PC-3 (cell line): ENCODE results near the gene TADA2A. TPM values are rescaled to one million over a fixed set of nuclear protein-coding genes. Genes with fewer than 3 reads are reported as not detected.

Experiments used
- ATAC-seq: fragments of 200-7000 bp; cut with Tn5 transposase; 2 replicates; pipeline ENCODE4 v1.9.1; 2020; ENCODE audit warnings: mild to moderate bottlenecking, moderate library complexity
- BruUV-seq: library from RNA; stranded (reverse); fragments of 400-500 nt; replicated peaks from 2 replicates; lab custom pipeline; 2021; lab: Mats Ljungman, UMichigan
- CTCF ChIA-PET: fragments of 300-600 bp; sonication (Branson Sonifier 250); formaldehyde crosslinking; loops from one replicate; lab custom pipeline; 2022; ENCODE audit warnings: antibody characterized with exemption; lab: Charles Lee
- POLR2A ChIA-PET: fragments of 300-600 bp; sonication (Branson Sonifier 250); formaldehyde crosslinking; loops from one replicate; lab custom pipeline; 2022; ENCODE audit warnings: antibody characterized with exemption; ENCODE audit not compliant: unreplicated experiment; lab: Charles Lee
- DNase-seq: peaks from one replicate; pipeline ENCODE4 v3.0.0-alpha.2; 2015
- H2AFZ ChIP-seq: fragments of 300-600 bp; sonication (generic); 2 replicates; pipeline ENCODE4 v1.6.0; 2016; ENCODE audit warnings: antibody characterized with exemption, low read length
- H3F3A ChIP-seq: fragments of 300-600 bp; sonication (generic); one replicate; pipeline ENCODE4 v1.6.0; 2017; ENCODE audit warnings: antibody characterized with exemption, low read length, control low read depth, mild to moderate bottlenecking; ENCODE audit not compliant: unreplicated experiment
- H3K27ac ChIP-seq: fragments of 300-600 bp; sonication (generic); 2 replicates; pipeline ENCODE4 v1.5.1; 2016; ENCODE audit warnings: mild to moderate bottlenecking, low read length
- H3K27me3 ChIP-seq: fragments of 300-600 bp; sonication (generic); 2 replicates; pipeline ENCODE4 v1.6.1; 2016; ENCODE audit warnings: low read length, mixed read lengths
- H3K36me3 ChIP-seq: fragments of 300-600 bp; sonication (generic); 2 replicates; pipeline ENCODE4 v1.6.1; 2016; ENCODE audit warnings: low read depth, mixed run types, low read length, mixed read lengths
- H3K4me1 ChIP-seq: fragments of 300-600 bp; sonication (generic); 2 replicates; pipeline ENCODE4 v1.5.1; 2016; ENCODE audit warnings: low read length; ENCODE audit not compliant: insufficient read depth
- H3K4me2 ChIP-seq: fragments of 300-600 bp; sonication (generic); 2 replicates; pipeline ENCODE4 v1.6.0; 2016; ENCODE audit warnings: low read length
- H3K4me3 ChIP-seq: fragments of 300-600 bp; sonication (generic); 2 replicates; pipeline ENCODE4 v1.5.1; 2016; ENCODE audit warnings: mild to moderate bottlenecking, low read length, mixed read lengths
- H3K79me2 ChIP-seq: fragments of 300-600 bp; sonication (generic); 2 replicates; pipeline ENCODE4 v1.6.1; 2017; ENCODE audit warnings: low read length, mixed read lengths
- H3K9ac ChIP-seq: fragments of 300-600 bp; sonication (generic); 2 replicates; pipeline ENCODE4 v1.6.0; 2016; ENCODE audit warnings: mild to moderate bottlenecking, low read length
- H3K9me2 ChIP-seq: fragments of 300-600 bp; sonication (generic); replicated peaks from 2 replicates; pipeline ENCODE4 v1.6.1; 2016; ENCODE audit warnings: mixed run types, low read length, mixed read lengths
- H3K9me3 ChIP-seq: fragments of 300-600 bp; sonication (generic); 2 replicates; pipeline ENCODE4 v1.6.1; 2016; ENCODE audit warnings: low read length, mixed read lengths
- H4K20me1 ChIP-seq: fragments of 300-600 bp; sonication (generic); 2 replicates; pipeline ENCODE4 v1.6.1; 2016; ENCODE audit warnings: low read length, mixed read lengths
- EZH2 ChIP-seq: fragments of 300-600 bp; sonication (generic); IDR thresholded peaks from one replicate; pipeline ENCODE4 v1.6.1; 2017; ENCODE audit warnings: antibody characterized with exemption, mild to moderate bottlenecking, low read length; ENCODE audit not compliant: unreplicated experiment
- EZH2phosphoT487 ChIP-seq: fragments of 300-600 bp; sonication (generic); IDR thresholded peaks from 2 replicates; pipeline ENCODE4 v1.6.1; 2018; ENCODE audit warnings: mild to moderate bottlenecking, antibody characterized with exemption, low read length, borderline replicate concordance
- intact Hi-C: fragments of 100-400 bp; cut with micrococcal nuclease; formaldehyde crosslinking; loops from 2 replicates; pipeline ENCODE4 v1.9.0; 2023
- total RNA-seq: library from RNA; depleted of rRNA; stranded (reverse); fragments of >200 nt; gene quantifications from 2 replicates; pipeline ENCODE4 v1.2.3, GENCODE V29; 2014
- TF ChIP-seq, protein P1 (sequence below): fragments of 300-600 bp; sonication (generic); conservative IDR thresholded peaks from 2 replicates; pipeline ENCODE4 v1.5.1; 2017; ENCODE audit warnings: antibody characterized with exemption, low read depth, mild to moderate bottlenecking, low read length

Gene TADA2A
- total RNA-seq, 1 experiment from 2014 or later = 16.5 TPM

DNA sequence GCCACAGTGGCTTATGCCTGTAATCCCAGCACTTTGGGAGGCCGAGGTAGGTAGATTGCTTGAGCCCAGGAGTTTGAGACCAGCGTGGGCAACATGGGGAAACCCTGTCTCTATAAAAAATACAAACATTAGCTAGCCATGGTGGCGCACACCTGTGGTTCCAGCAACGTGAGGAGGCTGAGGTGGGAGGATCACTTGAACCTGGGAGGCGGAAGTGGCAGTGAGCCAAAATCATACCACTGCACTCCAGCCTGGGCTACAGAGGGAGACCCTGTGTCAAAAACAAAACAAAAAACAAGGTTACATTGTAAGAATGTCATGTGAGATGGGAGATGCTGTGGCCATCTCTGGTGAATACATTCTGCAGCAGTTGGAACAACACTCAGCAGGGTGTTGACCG, 96.5 kb downstream of the TADA2A start:
- ChIA-PET POLR2A (no interaction called here), CTCF (no interaction called here)
- no peaks in the 10 kb centered on the region for H3K9me2 ChIP-seq
- H3K9me3 ChIP-seq = no peaks in the 10 kb centered on the region
- no peak for DNase-seq
- H3K27me3 ChIP-seq = no peaks in the 10 kb centered on the region
- H3K36me3 ChIP-seq = no peaks in the 10 kb centered on the region
- H3K4me1 ChIP-seq = no peaks in the 10 kb centered on the region
- no TSS peak for BruUV-seq
- TF ChIP-seq EZH2phosphoT487 = no peak
- TF ChIP-seq, protein P1, sequence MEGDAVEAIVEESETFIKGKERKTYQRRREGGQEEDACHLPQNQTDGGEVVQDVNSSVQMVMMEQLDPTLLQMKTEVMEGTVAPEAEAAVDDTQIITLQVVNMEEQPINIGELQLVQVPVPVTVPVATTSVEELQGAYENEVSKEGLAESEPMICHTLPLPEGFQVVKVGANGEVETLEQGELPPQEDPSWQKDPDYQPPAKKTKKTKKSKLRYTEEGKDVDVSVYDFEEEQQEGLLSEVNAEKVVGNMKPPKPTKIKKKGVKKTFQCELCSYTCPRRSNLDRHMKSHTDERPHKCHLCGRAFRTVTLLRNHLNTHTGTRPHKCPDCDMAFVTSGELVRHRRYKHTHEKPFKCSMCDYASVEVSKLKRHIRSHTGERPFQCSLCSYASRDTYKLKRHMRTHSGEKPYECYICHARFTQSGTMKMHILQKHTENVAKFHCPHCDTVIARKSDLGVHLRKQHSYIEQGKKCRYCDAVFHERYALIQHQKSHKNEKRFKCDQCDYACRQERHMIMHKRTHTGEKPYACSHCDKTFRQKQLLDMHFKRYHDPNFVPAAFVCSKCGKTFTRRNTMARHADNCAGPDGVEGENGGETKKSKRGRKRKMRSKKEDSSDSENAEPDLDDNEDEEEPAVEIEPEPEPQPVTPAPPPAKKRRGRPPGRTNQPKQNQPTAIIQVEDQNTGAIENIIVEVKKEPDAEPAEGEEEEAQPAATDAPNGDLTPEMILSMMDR = no peak
- TF ChIP-seq EZH2 = no peak
- H3F3A ChIP-seq = no peaks in the 10 kb centered on the region
- H2AFZ ChIP-seq = no peak overlapping the region
- H3K4me3 ChIP-seq = no peak overlapping the region
- ATAC-seq = no peak
- H3K79me2 ChIP-seq = peaks cover 99% of the 10 kb centered on the region
- no peak overlapping the region for H3K4me2 ChIP-seq
- H4K20me1 ChIP-seq = no peaks in the 10 kb centered on the region; the same call in 1 of the 2 replicates
- H3K9ac ChIP-seq = no peak overlapping the region
- no peak overlapping the region for H3K27ac ChIP-seq
- intact Hi-C loops = no loop called here

DNA sequence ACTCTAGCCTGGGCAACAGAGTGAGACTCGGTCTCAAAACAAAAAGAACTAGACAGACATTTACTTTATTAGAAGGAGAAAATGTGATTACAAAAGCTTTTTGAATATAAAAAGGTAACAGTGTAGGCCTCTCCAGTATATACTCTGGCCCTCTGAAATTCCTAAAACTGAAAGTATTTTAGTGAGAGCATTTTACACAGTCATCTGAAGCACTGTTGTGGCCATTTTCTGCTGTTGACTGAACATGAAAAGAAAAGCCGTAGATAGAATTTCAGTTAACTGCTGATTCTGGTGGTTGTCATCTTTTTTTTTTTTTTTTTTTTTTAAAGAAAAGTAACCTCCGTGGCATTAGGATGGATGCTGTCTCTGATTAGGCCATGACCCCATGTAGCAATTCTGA, 98.6 kb downstream of the TADA2A start:
- CTCF ChIA-PET = no interaction called here
- intact Hi-C loops = no loop called here
- H3K9me2 ChIP-seq = no peaks in the 10 kb centered on the region
- POLR2A ChIA-PET = no interaction called here
- DNase-seq (no peak), ATAC-seq (no peak)
- H3K9ac ChIP-seq = no peak overlapping the region
- H3K4me3 ChIP-seq = no peak overlapping the region
- H3K79me2 ChIP-seq = peaks cover 87% of the 10 kb centered on the region
- H3K4me2 ChIP-seq = no peak overlapping the region
- TF ChIP-seq EZH2phosphoT487 (no peak), EZH2 (no peak)
- TF ChIP-seq, protein P1 = no peak
- no peak overlapping the region for H3K27ac ChIP-seq
- no peak overlapping the region for H2AFZ ChIP-seq
- no TSS peak for BruUV-seq
- peaks cover 5% of the 10 kb centered on the region; the same call in 1 of the 2 replicates for H4K20me1 ChIP-seq
- no peaks in the 10 kb centered on the region for H3K4me1 ChIP-seq
- no peaks in the 10 kb centered on the region for H3F3A ChIP-seq
- no peaks in the 10 kb centered on the region for H3K27me3 ChIP-seq
- no peaks in the 10 kb centered on the region for H3K9me3 ChIP-seq
- no peaks in the 10 kb centered on the region for H3K36me3 ChIP-seq

DNA sequence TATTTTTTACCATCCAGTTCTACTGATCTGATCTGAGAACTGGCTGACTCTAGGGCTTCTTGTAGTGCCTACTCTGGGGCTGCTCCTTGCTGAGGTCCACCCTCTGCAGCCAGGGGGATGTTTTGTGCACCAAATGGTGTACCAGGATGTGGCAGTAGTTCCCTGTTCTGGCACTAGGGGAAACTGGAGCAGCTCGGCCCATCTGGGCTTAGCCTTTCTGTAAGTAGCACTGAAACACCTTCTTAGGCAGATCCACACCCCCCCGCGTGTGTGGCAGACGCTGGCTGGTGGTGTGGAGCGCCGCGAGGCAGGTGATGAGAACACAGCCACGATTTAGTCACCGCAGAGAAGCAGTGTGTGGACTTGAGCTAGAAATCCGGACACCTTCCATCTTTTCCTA, 100.0 kb downstream of the TADA2A start:
- no peak overlapping the region for H3K4me3 ChIP-seq
- no peak overlapping the region for H3K4me2 ChIP-seq
- H3K9ac ChIP-seq = no peak overlapping the region
- no peak overlapping the region for H3K27ac ChIP-seq
- ATAC-seq (peak; percentile 81), DNase-seq (peak; percentile 46)
- H3K79me2 ChIP-seq = peaks cover 81% of the 10 kb centered on the region
- CTCF ChIA-PET = no interaction called here
- H3K36me3 ChIP-seq = no peaks in the 10 kb centered on the region
- no peaks in the 10 kb centered on the region for H3K27me3 ChIP-seq
- no peaks in the 10 kb centered on the region for H3F3A ChIP-seq
- no peaks in the 10 kb centered on the region for H3K9me3 ChIP-seq
- no peak overlapping the region for H2AFZ ChIP-seq
- POLR2A ChIA-PET = no interaction called here
- intact Hi-C loops = no loop called here
- no peaks in the 10 kb centered on the region for H3K9me2 ChIP-seq
- TF ChIP-seq, protein P1 = peak; percentile 56
- no peak for TF ChIP-seq EZH2
- no peaks in the 10 kb centered on the region for H3K4me1 ChIP-seq
- BruUV-seq = no TSS peak
- peaks cover 8% of the 10 kb centered on the region; the same call in 1 of the 2 replicates for H4K20me1 ChIP-seq
